ENCODE data around the gene BEND7. TPM values are rescaled to one million over a fixed set of nuclear protein-coding genes. Genes with fewer than 3 reads are reported as not detected.

Gene BEND7
- total and polyA plus RNA-seq, 2 donors (not counting 3 experiments of a cell fraction or from before 2014, with no cell fraction given) = 7.3 to 31.7 TPM

DNA sequence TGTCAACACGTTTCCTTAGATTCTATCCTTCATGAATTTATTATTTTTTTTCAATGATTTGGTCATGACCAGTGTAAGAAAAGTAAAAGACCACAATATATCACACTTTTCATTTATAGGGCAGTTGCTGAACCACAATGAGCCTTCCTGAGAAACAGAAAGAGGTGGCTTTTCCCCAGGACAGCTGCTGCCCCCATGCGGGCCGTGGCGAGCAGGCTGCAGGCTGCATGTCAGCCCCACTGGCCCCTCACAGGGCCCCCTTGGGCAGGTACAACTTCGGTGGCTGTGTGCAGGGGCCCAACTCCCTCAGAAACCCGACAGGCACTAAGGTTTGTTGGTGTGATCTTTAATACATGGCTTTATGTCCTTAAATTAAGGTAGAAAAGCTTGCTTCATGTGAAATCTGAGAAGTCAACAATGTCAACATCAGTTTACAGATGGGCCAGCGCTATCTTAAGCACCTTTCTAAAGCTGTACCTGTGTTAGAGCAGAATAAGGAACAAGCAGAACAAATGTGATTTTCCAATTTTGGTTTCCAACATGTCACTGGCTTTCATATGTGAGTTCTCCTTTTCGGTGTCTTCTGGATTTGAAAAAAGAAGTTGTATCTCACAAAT, 10.6 kb downstream of the BEND7 start:
- Histone ChIP-seq H3K79me2 (ENCODE audit: control insufficient read depth, insufficient read depth, low read length) (no peaks in the 10 kb centered on the region), H3K9ac (replicated peaks; ENCODE audit: extremely low read depth, insufficient read depth, low read length) (no peak overlapping the region), H3K36me3 (ENCODE audit: control insufficient read depth in 2 of 2, extremely low read depth in 1 of 2, insufficient read depth in 2 of 2, low read length in 2 of 2) (peaks cover 0 to 2% of the 10 kb centered on the region in 2 experiments), H3K27ac (ENCODE audit: insufficient read depth, low read depth, low read length) (no peak overlapping the region), H2AFZ (ENCODE audit: low read depth, low read length) (no peak overlapping the region), H3K4me2 (ENCODE audit: insufficient read depth, low read length) (no peak overlapping the region), H3K27me3 (ENCODE audit: control insufficient read depth in 2 of 2, insufficient read depth in 2 of 2, low read length in 2 of 2) (no peaks in the 10 kb centered on the region), H3K9me3 (replicated peaks; ENCODE audit: control insufficient read depth, insufficient read depth, low read length) (no peaks in the 10 kb centered on the region), H3K4me3 (replicated peaks in 1 of 3; ENCODE audit: insufficient read depth in 1 of 3, low read depth in 1 of 3, low read length in 3 of 3) (no peak overlapping the region), H3K4me1 (ENCODE audit: control insufficient read depth, extremely low read depth, insufficient read depth, low read length) (no peaks in the 10 kb centered on the region), H4K20me1 (replicated peaks; ENCODE audit: control insufficient read depth, extremely low read depth, insufficient read depth, low read length) (no peaks in the 10 kb centered on the region), H3K9me1 (replicated peaks; ENCODE audit: control insufficient read depth, extremely low read depth, insufficient read depth, low read length) (no peaks in the 10 kb centered on the region)
- FAIRE-seq = no peak
- CTCF ChIA-PET = interaction anchor here (1.4 kb wide), 3 partner anchors 10 to 150 kb away, joined by 3 to 4 read pairs (median 4); no protein-coding TSS in a partner anchor
- intact Hi-C loops (cut with micrococcal nuclease) = no loop called here
- TF ChIP-seq, protein P1, sequence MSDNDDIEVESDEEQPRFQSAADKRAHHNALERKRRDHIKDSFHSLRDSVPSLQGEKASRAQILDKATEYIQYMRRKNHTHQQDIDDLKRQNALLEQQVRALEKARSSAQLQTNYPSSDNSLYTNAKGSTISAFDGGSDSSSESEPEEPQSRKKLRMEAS (IDR thresholded peaks at IDR 0.05; ENCODE audit: insufficient read depth, insufficient read length) = no peak
- TF ChIP-seq MYC (IDR thresholded peaks at IDR 0.05; ENCODE audit: low read depth, low read length) (no peak), POLR2AphosphoS5 (IDR thresholded peaks at IDR 0.05; ENCODE audit: insufficient read depth, low read depth, low read length) (no peak)
- TF ChIP-seq, protein P2, sequence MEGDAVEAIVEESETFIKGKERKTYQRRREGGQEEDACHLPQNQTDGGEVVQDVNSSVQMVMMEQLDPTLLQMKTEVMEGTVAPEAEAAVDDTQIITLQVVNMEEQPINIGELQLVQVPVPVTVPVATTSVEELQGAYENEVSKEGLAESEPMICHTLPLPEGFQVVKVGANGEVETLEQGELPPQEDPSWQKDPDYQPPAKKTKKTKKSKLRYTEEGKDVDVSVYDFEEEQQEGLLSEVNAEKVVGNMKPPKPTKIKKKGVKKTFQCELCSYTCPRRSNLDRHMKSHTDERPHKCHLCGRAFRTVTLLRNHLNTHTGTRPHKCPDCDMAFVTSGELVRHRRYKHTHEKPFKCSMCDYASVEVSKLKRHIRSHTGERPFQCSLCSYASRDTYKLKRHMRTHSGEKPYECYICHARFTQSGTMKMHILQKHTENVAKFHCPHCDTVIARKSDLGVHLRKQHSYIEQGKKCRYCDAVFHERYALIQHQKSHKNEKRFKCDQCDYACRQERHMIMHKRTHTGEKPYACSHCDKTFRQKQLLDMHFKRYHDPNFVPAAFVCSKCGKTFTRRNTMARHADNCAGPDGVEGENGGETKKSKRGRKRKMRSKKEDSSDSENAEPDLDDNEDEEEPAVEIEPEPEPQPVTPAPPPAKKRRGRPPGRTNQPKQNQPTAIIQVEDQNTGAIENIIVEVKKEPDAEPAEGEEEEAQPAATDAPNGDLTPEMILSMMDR (IDR thresholded peaks at IDR 0.05; ENCODE audit: extremely low read depth in 1 of 2, insufficient read depth in 1 of 2, low read depth in 1 of 2, low read length in 2 of 2) = peak in 1 of 2 donors; percentile 18
- dilution Hi-C loops (cut with MboI; ENCODE audit: extremely low pct_ligation_motif_present, low sequenced_read_pairs) = no loop called here
- POLR2A ChIA-PET = no interaction called here
- BruUV-seq (replicated peaks) = no TSS peak
- no peak for DNase-seq (ENCODE audit: low read depth, low spot score)

DNA sequence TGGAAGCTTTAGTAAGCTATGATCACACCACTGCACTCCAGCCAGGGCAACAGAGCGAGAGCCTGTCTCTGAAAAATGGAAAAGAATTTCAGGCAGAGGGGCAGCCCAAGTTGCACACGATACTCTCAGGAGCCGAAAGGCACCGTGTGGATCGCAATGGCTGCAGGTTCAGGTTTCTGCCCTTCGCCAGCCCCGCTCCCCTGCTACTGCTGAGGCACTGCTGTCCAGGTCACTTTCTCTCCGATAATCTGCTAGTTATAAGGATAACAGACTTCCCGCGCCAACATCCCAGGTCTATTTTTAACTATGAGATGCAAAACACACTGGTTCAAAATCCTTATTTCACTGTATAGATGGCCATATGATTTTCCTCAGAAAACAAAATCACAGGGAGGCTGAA, 11.1 kb downstream of the BEND7 start:
- intact Hi-C loops (cut with micrococcal nuclease) (no loop called here), dilution Hi-C loops (cut with MboI; ENCODE audit: extremely low pct_ligation_motif_present, low sequenced_read_pairs) (no loop called here)
- no peak for DNase-seq (ENCODE audit: low read depth, low spot score)
- Histone ChIP-seq H3K9me3 (replicated peaks; ENCODE audit: control insufficient read depth, insufficient read depth, low read length) (no peaks in the 10 kb centered on the region), H3K27ac (ENCODE audit: insufficient read depth, low read depth, low read length) (no peak overlapping the region), H2AFZ (ENCODE audit: low read depth, low read length) (no peak overlapping the region), H3K4me3 (replicated peaks in 1 of 3; ENCODE audit: insufficient read depth in 1 of 3, low read depth in 1 of 3, low read length in 3 of 3) (no peak overlapping the region), H3K79me2 (ENCODE audit: control insufficient read depth, insufficient read depth, low read length) (no peaks in the 10 kb centered on the region), H3K36me3 (ENCODE audit: control insufficient read depth in 2 of 2, extremely low read depth in 1 of 2, insufficient read depth in 2 of 2, low read length in 2 of 2) (peaks cover 0 to 2% of the 10 kb centered on the region in 2 experiments), H3K4me2 (ENCODE audit: insufficient read depth, low read length) (no peak overlapping the region), H3K27me3 (ENCODE audit: control insufficient read depth in 2 of 2, insufficient read depth in 2 of 2, low read length in 2 of 2) (no peaks in the 10 kb centered on the region), H3K4me1 (ENCODE audit: control insufficient read depth, extremely low read depth, insufficient read depth, low read length) (no peaks in the 10 kb centered on the region), H4K20me1 (replicated peaks; ENCODE audit: control insufficient read depth, extremely low read depth, insufficient read depth, low read length) (no peaks in the 10 kb centered on the region), H3K9me1 (replicated peaks; ENCODE audit: control insufficient read depth, extremely low read depth, insufficient read depth, low read length) (no peaks in the 10 kb centered on the region), H3K9ac (replicated peaks; ENCODE audit: extremely low read depth, insufficient read depth, low read length) (no peak overlapping the region)
- ChIA-PET POLR2A (no interaction called here), CTCF (interaction anchor here (1.4 kb wide), 3 partner anchors 10 to 149 kb away, joined by 3 to 4 read pairs (median 4); no protein-coding TSS in a partner anchor)
- BruUV-seq (replicated peaks) = no TSS peak
- TF ChIP-seq FOS (IDR thresholded peaks at IDR 0.05; ENCODE audit: borderline replicate concordance, insufficient read depth, low read length) = no peak
- TF ChIP-seq JUN (IDR thresholded peaks at IDR 0.05; ENCODE audit: borderline replicate concordance, insufficient read depth, insufficient read length, low read depth) = no peak
- TF ChIP-seq, protein P2 (IDR thresholded peaks at IDR 0.05; ENCODE audit: extremely low read depth in 1 of 2, insufficient read depth in 1 of 2, low read depth in 1 of 2, low read length in 2 of 2) = no peak
- no peak for TF ChIP-seq POLR2A (IDR thresholded peaks at IDR 0.05; ENCODE audit: low read depth, low read length)
- TF ChIP-seq GATA2 (IDR thresholded peaks at IDR 0.05; ENCODE audit: insufficient read depth, insufficient read length, low read depth, low read length) = no peak
- TF ChIP-seq, protein P1 (IDR thresholded peaks at IDR 0.05; ENCODE audit: insufficient read depth, insufficient read length) = no peak
- TF ChIP-seq EZH2 (IDR thresholded peaks at IDR 0.05; ENCODE audit: borderline replicate concordance, low read depth, low read length, severe bottlenecking) = no peak
- no peak for TF ChIP-seq POLR2AphosphoS5 (IDR thresholded peaks at IDR 0.05; ENCODE audit: insufficient read depth, low read depth, low read length)
- FAIRE-seq = no peak
